OCI-LY1 (cell line): ENCODE data around the gene KEL.

Source experiments
- H2AFZ ChIP-seq: fragments of 200-600 bp; sonication (generic), shearing (Covaris generic); 2 replicates; pipeline ENCODE4 v1.6.0; 2014; ENCODE audit warnings: antibody characterized with exemption, mild to moderate bottlenecking, low read length
- H3F3A ChIP-seq: fragments of 200-600 bp; sonication (generic), shearing (Covaris generic); 2 replicates; pipeline ENCODE4 v1.6.0; 2014; ENCODE audit warnings: mild to moderate bottlenecking, antibody characterized with exemption, low read length, moderate library complexity; ENCODE audit not compliant: insufficient read depth
- H3K27ac ChIP-seq: fragments of 200-600 bp; sonication (generic); 2 replicates; pipeline ENCODE4 v1.5.1; 2014; ENCODE audit warnings: low read length, mixed run types, mild to moderate bottlenecking, low read depth; ENCODE audit not compliant: poor library complexity, severe bottlenecking
- H3K27me3 ChIP-seq: fragments of 200-600 bp; sonication (generic); 2 replicates; pipeline ENCODE4 v1.6.0; 2014; ENCODE audit warnings: antibody characterized with exemption, mild to moderate bottlenecking, low read length, moderate library complexity; ENCODE audit not compliant: insufficient read depth
- H3K36me3 ChIP-seq: fragments of 200-600 bp; sonication (generic); 2 replicates; pipeline ENCODE4 v1.6.1; 2014; ENCODE audit warnings: mild to moderate bottlenecking, antibody characterized with exemption, low read length, moderate library complexity, mixed read lengths; ENCODE audit not compliant: insufficient read depth
- H3K4me1 ChIP-seq: fragments of 200-600 bp; sonication (generic); 2 replicates; pipeline ENCODE4 v1.5.1; 2014; ENCODE audit warnings: mild to moderate bottlenecking, low read length, moderate library complexity; ENCODE audit not compliant: insufficient read depth, severe bottlenecking
- H3K4me2 ChIP-seq: fragments of 200-600 bp; sonication (generic), shearing (Covaris generic); 2 replicates; pipeline ENCODE4 v1.6.1; 2014; ENCODE audit warnings: low read length
- H3K4me3 ChIP-seq: fragments of 200-600 bp; sonication (generic); 2 replicates; pipeline ENCODE4 v1.5.1; 2014; ENCODE audit warnings: low read length, low read depth, mild to moderate bottlenecking, mixed read lengths; ENCODE audit not compliant: poor library complexity, severe bottlenecking
- H3K79me2 ChIP-seq: fragments of 200-600 bp; shearing (Covaris generic); 2 replicates; pipeline ENCODE4 v1.6.1; 2016; ENCODE audit warnings: mixed run types, low read length, mixed read lengths; ENCODE audit not compliant: insufficient read depth
- H3K9ac ChIP-seq: fragments of 200-600 bp; sonication (generic), shearing (Covaris generic); 2 replicates; pipeline ENCODE4 v1.6.1; 2014; ENCODE audit warnings: mild to moderate bottlenecking, low read length, mixed read lengths
- H3K9me2 ChIP-seq: fragments of 200-600 bp; sonication (generic), shearing (Covaris generic); 2 replicates; pipeline ENCODE4 v1.6.1; 2014; ENCODE audit warnings: low read depth, mild to moderate bottlenecking, low read length, mixed read lengths
- H3K9me3 ChIP-seq: fragments of 200-600 bp; shearing (Covaris generic); 2 replicates; pipeline ENCODE4 v1.6.1; 2014; ENCODE audit warnings: low read length, mixed read lengths
- H4K20me1 ChIP-seq: fragments of 200-600 bp; sonication (generic), shearing (Covaris generic); 2 replicates; pipeline ENCODE4 v1.6.0; 2016; ENCODE audit warnings: mild to moderate bottlenecking, low read length; ENCODE audit not compliant: insufficient read depth
- EZH2 ChIP-seq: fragments of 200-600 bp; sonication (generic), shearing (Covaris generic); IDR thresholded peaks from 2 replicates; pipeline ENCODE4 v1.8.0; 2017; ENCODE audit warnings: borderline replicate concordance, mixed run types, mild to moderate bottlenecking, antibody characterized with exemption, low read length, moderate library complexity, mixed read lengths
- TF ChIP-seq, protein P1 (sequence below): fragments of 200-600 bp; sonication (generic), shearing (Covaris generic); IDR thresholded peaks from 2 replicates; pipeline ENCODE4 v1.5.1; 2017; ENCODE audit warnings: mild to moderate bottlenecking, antibody characterized with exemption, low read length, moderate library complexity, mixed read lengths

The KEL gene

DNA sequence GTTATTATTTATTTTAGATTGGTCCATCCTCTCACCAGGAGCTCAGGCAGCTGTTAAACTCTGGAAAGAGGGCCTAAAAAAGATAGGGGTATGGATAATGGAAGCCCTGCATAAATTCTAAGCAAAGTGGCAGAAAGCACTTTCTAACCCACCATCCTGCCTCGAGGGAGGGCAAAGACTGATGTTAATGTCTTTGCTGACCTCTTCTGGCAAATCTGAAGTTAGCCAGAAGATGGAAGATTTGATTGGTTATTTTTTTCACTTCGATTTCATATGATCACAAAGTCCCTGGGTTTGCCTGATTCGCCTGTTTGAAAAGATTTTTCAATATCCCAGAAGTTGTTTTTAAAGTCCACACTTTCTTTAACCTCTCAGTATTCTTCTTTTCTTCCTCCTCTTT is 39.9 kb upstream of the KEL start:
- Histone ChIP-seq H3K4me1 (peaks cover 4% of the 10 kb centered on the region), H3K36me3 (no peaks in the 10 kb centered on the region), H4K20me1 (no peaks in the 10 kb centered on the region), H2AFZ (no peak overlapping the region), H3K9me2 (no peaks in the 10 kb centered on the region), H3F3A (0 out of 2 replicates have a peak, but pooled peaks cover 3% of the 10 kb centered on the region), H3K27ac (no peak overlapping the region), H3K79me2 (no peaks in the 10 kb centered on the region), H3K27me3 (no peaks in the 10 kb centered on the region), H3K9me3 (no peaks in the 10 kb centered on the region), H3K9ac (no peak overlapping the region), H3K4me3 (no peak overlapping the region), H3K4me2 (no peak overlapping the region)
- no peak for TF ChIP-seq EZH2
- TF ChIP-seq, protein P1, sequence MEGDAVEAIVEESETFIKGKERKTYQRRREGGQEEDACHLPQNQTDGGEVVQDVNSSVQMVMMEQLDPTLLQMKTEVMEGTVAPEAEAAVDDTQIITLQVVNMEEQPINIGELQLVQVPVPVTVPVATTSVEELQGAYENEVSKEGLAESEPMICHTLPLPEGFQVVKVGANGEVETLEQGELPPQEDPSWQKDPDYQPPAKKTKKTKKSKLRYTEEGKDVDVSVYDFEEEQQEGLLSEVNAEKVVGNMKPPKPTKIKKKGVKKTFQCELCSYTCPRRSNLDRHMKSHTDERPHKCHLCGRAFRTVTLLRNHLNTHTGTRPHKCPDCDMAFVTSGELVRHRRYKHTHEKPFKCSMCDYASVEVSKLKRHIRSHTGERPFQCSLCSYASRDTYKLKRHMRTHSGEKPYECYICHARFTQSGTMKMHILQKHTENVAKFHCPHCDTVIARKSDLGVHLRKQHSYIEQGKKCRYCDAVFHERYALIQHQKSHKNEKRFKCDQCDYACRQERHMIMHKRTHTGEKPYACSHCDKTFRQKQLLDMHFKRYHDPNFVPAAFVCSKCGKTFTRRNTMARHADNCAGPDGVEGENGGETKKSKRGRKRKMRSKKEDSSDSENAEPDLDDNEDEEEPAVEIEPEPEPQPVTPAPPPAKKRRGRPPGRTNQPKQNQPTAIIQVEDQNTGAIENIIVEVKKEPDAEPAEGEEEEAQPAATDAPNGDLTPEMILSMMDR, result peak; percentile 40; the same call in 1 of the 2 replicates

GRCh38 chr7:143000648-143001047 is 38.5 kb upstream of the KEL start:
- Histone ChIP-seq H2AFZ (no peak overlapping the region), H3K4me3 (no peak overlapping the region), H3K27ac (no peak overlapping the region), H3K9me2 (no peaks in the 10 kb centered on the region), H3K9me3 (no peaks in the 10 kb centered on the region), H3K4me1 (peaks cover 4% of the 10 kb centered on the region), H3K4me2 (no peak overlapping the region), H3K27me3 (no peaks in the 10 kb centered on the region), H3K36me3 (no peaks in the 10 kb centered on the region), H3K79me2 (no peaks in the 10 kb centered on the region), H3F3A (0 out of 2 replicates have a peak, but pooled peaks cover 3% of the 10 kb centered on the region), H4K20me1 (no peaks in the 10 kb centered on the region), H3K9ac (no peak overlapping the region)
- TF ChIP-seq EZH2, result no peak
- TF ChIP-seq, protein P1, result no peak

DNA sequence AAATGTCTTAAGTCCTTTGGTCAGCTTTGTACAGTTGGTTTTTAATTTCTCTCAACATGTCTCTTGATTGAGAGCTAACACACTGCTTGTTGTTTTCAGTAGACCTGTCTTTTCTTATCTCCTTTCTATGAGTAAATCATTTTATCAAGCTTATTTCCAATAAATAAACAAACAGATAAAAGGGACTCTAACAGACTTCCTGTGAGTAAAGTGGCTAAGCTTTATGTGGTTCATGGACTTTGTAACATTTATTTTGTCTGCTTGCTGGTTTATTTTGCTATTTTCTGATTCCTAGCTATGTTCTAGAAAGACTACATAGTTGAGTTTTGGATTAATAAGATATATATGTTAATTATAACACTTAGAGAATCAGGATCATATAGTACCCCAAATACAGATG is 37.6 kb upstream of the KEL start:
- no peak overlapping the region for H3K27ac ChIP-seq
- TF ChIP-seq, protein P1, result no peak
- TF ChIP-seq EZH2, result no peak

More for the DNA sequence above, 37.6 kb upstream of the KEL start:
- H3K4me1 ChIP-seq, result peaks cover 4% of the 10 kb centered on the region
- no peak overlapping the region for H3K4me2 ChIP-seq
- H3K4me3 ChIP-seq, result no peak overlapping the region
- H4K20me1 ChIP-seq, result no peaks in the 10 kb centered on the region
- H3F3A ChIP-seq, result 0 out of 2 replicates have a peak, but pooled peaks cover 3% of the 10 kb centered on the region
- H3K27me3 ChIP-seq, result no peaks in the 10 kb centered on the region
- no peaks in the 10 kb centered on the region for H3K9me3 ChIP-seq
- no peak overlapping the region for H2AFZ ChIP-seq
- no peaks in the 10 kb centered on the region for H3K79me2 ChIP-seq
- H3K9ac ChIP-seq, result no peak overlapping the region
- H3K36me3 ChIP-seq, result no peaks in the 10 kb centered on the region
- no peaks in the 10 kb centered on the region for H3K9me2 ChIP-seq
